ENCODE data around the gene BMP7. TPM values are rescaled to one million over a fixed set of nuclear protein-coding genes. Genes with fewer than 3 reads are reported as not detected.

BMP7 gene
- total and polyA plus RNA-seq, 12 donors, result 0.72 to 19.2 (median 4.1) TPM

- Histone ChIP-seq H3K9me3 (no peaks in the 10 kb centered on the region), H3K36me3 (no peaks in the 10 kb centered on the region), H3K4me3 (no peak overlapping the region), H3K27ac (no peak overlapping the region), H3K4me1 (no peaks in the 10 kb centered on the region), H3K27me3 (peaks cover 0 to 7% (median 0%) of the 10 kb centered on the region in 7 donors)
- no peak for TF ChIP-seq CTCF (IDR thresholded peaks at IDR 0.05)
- ATAC-seq (no peak), DNase-seq (no peak)
- intact Hi-C loops (cut with DNase I), result no loop called here
- 84 to 85% methylated on average over 1 of the region's 1 CpG for WGBS, 2 donors
These were observed 124.9 kb downstream of the BMP7 start for GRCh38 chr20:57141492-57141891.

DNA sequence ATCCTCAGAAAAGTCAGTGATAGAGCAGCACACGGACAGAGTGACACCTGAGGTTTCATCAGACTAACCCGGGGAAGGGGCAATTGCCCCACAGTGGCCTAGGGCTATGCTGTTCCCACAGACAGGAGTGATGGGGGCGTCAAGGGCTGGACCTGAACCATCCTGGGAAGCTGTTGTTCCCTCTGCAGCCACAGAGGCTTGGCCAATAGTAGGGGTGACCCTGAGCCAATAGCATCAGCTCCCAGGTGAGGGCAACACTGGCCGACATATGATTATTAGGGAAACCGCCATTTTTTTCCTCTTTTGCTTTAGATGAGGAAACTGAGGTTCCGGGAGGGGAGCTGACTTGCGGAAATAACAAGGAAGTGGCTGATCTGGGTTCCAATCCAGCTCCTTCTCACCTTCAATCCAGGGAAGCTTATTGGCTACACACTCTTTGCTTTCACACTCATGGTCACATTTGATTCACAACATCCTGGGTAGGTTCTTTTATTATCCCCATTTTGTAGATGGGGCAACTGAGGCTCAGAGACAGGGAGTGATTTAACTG is 126.0 kb downstream of the BMP7 start:
- TF ChIP-seq CTCF (IDR thresholded peaks at IDR 0.05), result no peak
- 74 to 76% methylated on average over 7 of the region's 7 CpGs for WGBS, 2 donors

GRCh38 chr20:57139342-57140093 is 126.9 kb downstream of the BMP7 start:
- intact Hi-C loops (cut with DNase I), result no loop called here
- no peak overlapping the region for H3K4me3 ChIP-seq
- DNase-seq, result no peak

More for the DNA sequence above, 126.0 kb downstream of the BMP7 start:
- Histone ChIP-seq H3K27ac (no peak overlapping the region), H3K36me3 (no peaks in the 10 kb centered on the region), H3K27me3 (peaks cover 0 to 3% (median 0%) of the 10 kb centered on the region in 7 donors), H3K4me1 (no peaks in the 10 kb centered on the region), H3K4me3 (no peak overlapping the region), H3K9me3 (no peaks in the 10 kb centered on the region)
- DNase-seq (no peak), ATAC-seq (no peak)
- intact Hi-C loops (cut with DNase I), result no loop called here

More at GRCh38 chr20:57139342-57140093, 126.9 kb downstream of the BMP7 start:
- no peak for TF ChIP-seq CTCF (IDR thresholded peaks at IDR 0.05)
- H3K36me3 ChIP-seq, result no peaks in the 10 kb centered on the region
- H3K27me3 ChIP-seq, result peaks cover 0 to 4% (median 0%) of the 10 kb centered on the region in 7 donors
- H3K9me3 ChIP-seq, result no peaks in the 10 kb centered on the region
- ATAC-seq, result no peak
- no peaks in the 10 kb centered on the region for H3K4me1 ChIP-seq
- H3K27ac ChIP-seq, result no peak overlapping the region
- WGBS, 2 donors, result 87 to 93% methylated on average over 8 of the region's 8 CpGs
